BJ (cell line): ENCODE data around the gene EBF4. TPM values are rescaled to one million over a fixed set of nuclear protein-coding genes. Genes with fewer than 3 reads are reported as not detected.

Experiments
- CTCF ChIA-PET: fragments of 350-600 bp; formaldehyde crosslinking; extraction: SDS; loops from one replicate; lab custom pipeline; 2021; ENCODE audit warnings: antibody characterized with exemption, inconsistent platforms; lab: Yijun Ruan, JAX
- POLR2A ChIA-PET: fragments of 300-600 bp; sonication (Branson Sonifier 250); formaldehyde crosslinking; extraction: SDS; loops from one replicate; lab custom pipeline; 2021; ENCODE audit warnings: antibody characterized with exemption; lab: Charles Lee
- DNase-seq: peaks from one replicate; pipeline ENCODE4 v3.0.0-alpha.2; 2011; ENCODE audit warnings: low read depth
- H3K27me3 ChIP-seq: 2 replicates; pipeline ENCODE4 v1.6.0; 2011; ENCODE audit warnings: low read length; ENCODE audit not compliant: control insufficient read depth, insufficient read depth
- H3K36me3 ChIP-seq: 2 replicates; pipeline ENCODE4 v1.5.1; 2011; ENCODE audit warnings: low read length; ENCODE audit not compliant: control insufficient read depth, insufficient read depth
- H3K4me3 ChIP-seq: 2 replicates; pipeline ENCODE4 v1.5.1; 2011; ENCODE audit warnings: low read depth, mild to moderate bottlenecking, control low read depth, low read length
- polyA plus RNA-seq: library from polyadenylated mRNA; depleted of rRNA; stranded (reverse); fragments of >200 nt; gene quantifications from 2 replicates; pipeline ENCODE4 v1.2.3, GENCODE V29; 2011
- TF ChIP-seq, protein P1 (sequence below): IDR thresholded peaks from 2 replicates; pipeline ENCODE4 v1.5.1; 2011; ENCODE audit warnings: low read depth, mild to moderate bottlenecking, control low read depth, inconsistent platforms, low read length, moderate library complexity; ENCODE audit not compliant: insufficient read depth

EBF4 gene
- polyA plus RNA-seq, 1 experiment: 1.9 TPM

DNA sequence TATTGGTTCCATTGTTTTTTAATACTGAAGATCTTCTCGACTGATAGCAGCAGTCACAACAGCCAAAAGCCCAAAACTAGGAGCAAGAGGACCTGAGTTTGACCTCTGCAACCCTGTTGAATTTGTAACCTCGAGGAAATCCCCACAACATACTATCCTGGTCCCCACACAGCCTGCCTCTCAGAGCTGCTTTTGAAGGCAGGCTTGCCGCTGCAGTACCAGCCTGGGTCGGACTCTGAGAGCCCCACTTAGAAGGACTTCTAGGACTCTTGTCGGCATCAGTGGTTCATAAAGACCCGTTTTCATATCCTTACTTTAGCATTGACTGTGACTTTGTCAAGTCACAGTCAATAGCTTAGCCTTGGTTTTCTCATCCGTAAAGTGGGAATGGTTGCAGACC, 49.3 kb downstream of the EBF4 start:
- ChIA-PET CTCF (interaction anchor here (0.9 to 4.1 kb wide), 9 partner anchors 9 to 72 kb away, joined by 3 to 30 read pairs (median 3); no protein-coding TSS in a partner anchor), POLR2A (no interaction called here)
- peaks cover 1% of the 10 kb centered on the region for H3K27me3 ChIP-seq

DNA sequence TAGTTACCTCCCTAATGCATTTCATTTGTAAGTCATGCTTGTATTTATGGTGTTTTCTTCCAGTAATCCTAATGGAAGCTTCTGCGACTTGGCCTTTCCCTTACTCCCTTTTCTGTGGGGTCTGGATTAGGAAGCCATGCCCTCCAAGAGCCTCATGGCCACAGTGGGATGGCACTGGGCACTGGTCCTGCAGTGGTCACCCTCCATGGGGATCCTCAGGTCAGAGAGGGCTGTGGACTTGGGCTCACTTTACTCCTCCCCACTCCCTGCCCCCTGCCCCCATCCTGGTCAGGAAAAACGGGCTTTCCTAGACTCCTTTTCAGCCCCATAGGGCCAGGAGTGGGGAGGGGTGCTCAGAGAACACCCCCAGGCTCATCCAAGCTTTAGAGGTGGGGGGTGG, 49.9 kb downstream of the EBF4 start:
- ChIA-PET CTCF (interaction anchor here (1.0 to 4.1 kb wide), 5 partner anchors 8 to 72 kb away, joined by 3 to 30 read pairs (median 3); no protein-coding TSS in a partner anchor), POLR2A (no interaction called here)
- Histone ChIP-seq H3K27me3 (peaks cover 1% of the 10 kb centered on the region), H3K4me3 (no peak overlapping the region), H3K36me3 (no peaks in the 10 kb centered on the region)
- TF ChIP-seq, protein P1, sequence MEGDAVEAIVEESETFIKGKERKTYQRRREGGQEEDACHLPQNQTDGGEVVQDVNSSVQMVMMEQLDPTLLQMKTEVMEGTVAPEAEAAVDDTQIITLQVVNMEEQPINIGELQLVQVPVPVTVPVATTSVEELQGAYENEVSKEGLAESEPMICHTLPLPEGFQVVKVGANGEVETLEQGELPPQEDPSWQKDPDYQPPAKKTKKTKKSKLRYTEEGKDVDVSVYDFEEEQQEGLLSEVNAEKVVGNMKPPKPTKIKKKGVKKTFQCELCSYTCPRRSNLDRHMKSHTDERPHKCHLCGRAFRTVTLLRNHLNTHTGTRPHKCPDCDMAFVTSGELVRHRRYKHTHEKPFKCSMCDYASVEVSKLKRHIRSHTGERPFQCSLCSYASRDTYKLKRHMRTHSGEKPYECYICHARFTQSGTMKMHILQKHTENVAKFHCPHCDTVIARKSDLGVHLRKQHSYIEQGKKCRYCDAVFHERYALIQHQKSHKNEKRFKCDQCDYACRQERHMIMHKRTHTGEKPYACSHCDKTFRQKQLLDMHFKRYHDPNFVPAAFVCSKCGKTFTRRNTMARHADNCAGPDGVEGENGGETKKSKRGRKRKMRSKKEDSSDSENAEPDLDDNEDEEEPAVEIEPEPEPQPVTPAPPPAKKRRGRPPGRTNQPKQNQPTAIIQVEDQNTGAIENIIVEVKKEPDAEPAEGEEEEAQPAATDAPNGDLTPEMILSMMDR: no peak
- no peak for DNase-seq

More for the DNA sequence above, 49.3 kb downstream of the EBF4 start:
- DNase-seq: no peak
- no peak overlapping the region for H3K4me3 ChIP-seq
- no peaks in the 10 kb centered on the region for H3K36me3 ChIP-seq
- TF ChIP-seq, protein P1: no peak

DNA sequence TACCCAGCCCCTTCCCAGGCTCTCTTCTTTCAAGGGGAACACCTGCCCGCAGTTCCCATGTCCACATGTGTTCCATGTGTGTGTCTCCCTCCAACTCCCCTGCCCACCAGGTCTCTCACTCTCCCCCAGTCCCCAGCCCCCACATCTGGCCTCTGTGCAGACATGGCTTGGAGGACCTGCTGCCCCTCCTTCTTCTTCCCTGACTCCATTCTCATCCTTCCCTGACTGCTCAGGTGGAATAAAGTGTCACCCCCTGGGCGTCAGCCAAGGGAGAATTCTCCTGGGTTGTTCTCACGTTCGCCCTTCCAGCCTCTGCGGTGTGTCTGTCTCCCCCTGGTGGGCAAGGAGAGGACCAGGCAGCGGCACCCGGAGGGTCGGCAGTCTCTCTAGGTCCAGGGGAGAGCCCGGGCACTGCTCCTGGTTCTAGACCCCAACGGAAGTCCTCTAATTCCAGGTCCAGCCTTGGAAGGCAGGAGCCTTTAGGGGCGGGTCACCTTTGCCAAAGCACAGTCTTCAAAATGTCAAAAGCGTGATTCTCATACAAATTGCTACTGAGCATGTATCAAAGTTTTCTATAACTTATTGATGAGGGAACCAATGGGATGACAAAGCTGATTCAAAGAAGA, 50.5 kb downstream of the EBF4 start:
- ChIA-PET POLR2A (no interaction called here), CTCF (interaction anchor here (0.7 to 4.1 kb wide), 14 partner anchors 9 to 58 kb away, joined by 3 to 30 read pairs (median 4); no protein-coding TSS in a partner anchor)
- no peaks in the 10 kb centered on the region for H3K36me3 ChIP-seq
- TF ChIP-seq, protein P1: peak; percentile 93
- no peak overlapping the region for H3K4me3 ChIP-seq
- H3K27me3 ChIP-seq: peaks cover 1% of the 10 kb centered on the region
- no peak for DNase-seq

DNA sequence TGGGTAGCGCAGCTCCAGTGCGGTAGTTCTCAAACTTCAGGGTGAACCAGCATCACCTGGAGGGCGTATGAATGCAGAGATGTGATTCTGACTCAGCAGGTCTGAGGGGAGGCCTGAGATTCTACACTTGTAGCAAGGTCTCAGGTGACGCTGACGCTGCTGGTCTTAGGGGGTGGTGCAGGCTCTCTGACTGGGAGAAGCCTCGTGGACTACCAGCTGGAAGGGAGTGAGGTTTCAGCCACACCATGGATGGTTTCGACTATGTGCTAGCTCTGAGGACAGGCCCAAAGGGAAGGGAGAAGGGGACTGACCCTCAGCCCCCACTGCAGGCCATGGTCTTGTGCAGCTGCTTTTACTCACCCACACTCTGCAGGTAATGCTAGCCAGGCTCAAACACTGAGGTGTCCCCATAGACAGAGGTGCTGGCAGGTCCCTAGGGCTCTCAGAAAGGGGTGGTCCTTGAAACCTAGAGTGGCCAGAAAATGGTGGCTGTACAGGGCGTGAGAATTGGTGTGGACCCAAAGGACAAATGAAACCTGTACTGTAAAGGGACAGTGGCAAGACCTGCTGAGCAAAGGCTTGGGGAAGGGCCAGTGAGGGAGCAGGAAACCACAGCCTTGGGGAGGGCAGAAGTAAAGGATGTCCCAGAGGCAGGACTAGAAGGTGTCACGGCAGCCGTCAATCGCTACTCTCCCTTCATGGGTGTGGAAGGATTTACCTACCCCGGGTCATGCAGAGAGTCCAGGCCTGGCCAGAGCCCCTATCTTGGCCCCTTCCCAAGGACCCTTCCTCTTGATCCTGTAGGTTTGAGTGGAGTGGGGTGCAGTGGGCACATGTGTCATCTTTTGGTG, 52.7 kb downstream of the EBF4 start:
- TF ChIP-seq, protein P1: no peak

More for the DNA sequence above, 52.7 kb downstream of the EBF4 start:
- Histone ChIP-seq H3K4me3 (no peak overlapping the region), H3K36me3 (no peaks in the 10 kb centered on the region), H3K27me3 (peaks cover 10% of the 10 kb centered on the region)
- DNase-seq: no peak
- ChIA-PET CTCF (no interaction called here), POLR2A (no interaction called here)
